ENCODE data around the gene OXSR1. TPM values are rescaled to one million over a fixed set of nuclear protein-coding genes. Genes with fewer than 3 reads are reported as not detected.

Gene OXSR1
- total and polyA plus RNA-seq, 2 of the 13 experiments (the other 11 are each of a cell fraction or from before 2014, with no cell fraction given): 27.4 to 32.6 TPM

DNA sequence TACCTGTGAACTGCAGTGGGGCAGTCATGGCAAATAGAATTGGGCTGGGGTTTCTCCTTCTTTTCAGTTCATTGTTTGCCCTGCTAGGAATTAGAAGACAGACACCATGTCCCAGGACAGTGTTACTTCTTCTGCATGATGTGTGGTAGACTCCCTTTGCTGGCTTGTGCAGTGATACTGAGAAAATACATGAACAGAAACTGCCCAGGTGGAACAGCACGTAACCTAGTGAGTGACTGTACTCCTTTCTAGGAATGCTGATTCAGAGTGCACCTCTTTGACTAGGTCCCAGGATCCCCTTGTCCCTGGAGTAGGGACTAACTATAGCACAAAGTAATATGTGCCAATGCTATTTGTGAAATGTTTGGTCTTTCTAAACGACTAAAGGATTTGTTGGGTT lies 89.5 kb downstream of the OXSR1 start:
- no TSS peak for BruUV-seq (replicated peaks)
- in situ Hi-C loops (cut with HindIII; ENCODE audit: extremely low pct_ligation_motif_present, low pct_unique_long_range_greater_than_20kb): no loop called here
- no peak for DNase-seq (ENCODE audit: low spot score)
- no peak for FAIRE-seq
- H3K27me3 ChIP-seq (ENCODE audit: control insufficient read depth in 1 of 2, insufficient read depth in 2 of 2, low read length in 2 of 2): no peaks in the 10 kb centered on the region
- H3K9me3 ChIP-seq (ENCODE audit: low read length): no peaks in the 10 kb centered on the region
- H4K20me1 ChIP-seq (ENCODE audit: insufficient read depth, low read length): no peaks in the 10 kb centered on the region
- ChIA-PET CTCF (ENCODE audit: low intra/inter-chr PET ratio, low total read pairs) (no interaction called here), POLR2A (no interaction called here)
- no peaks in the 10 kb centered on the region for H3K79me2 ChIP-seq (ENCODE audit: insufficient read depth, low read length)
- 91% methylated on average over 2 of the region's 2 CpGs for WGBS (ENCODE audit: low lambda C conversion rate)
- H3K27ac ChIP-seq (ENCODE audit: extremely low read length, insufficient read depth, low read length): no peak overlapping the region
- ATAC-seq: no peak
- H3K36me3 ChIP-seq (replicated peaks in 1 of 2; ENCODE audit: control insufficient read depth in 1 of 2, insufficient read depth in 2 of 2, low read length in 2 of 2): peaks cover 15 to 47% of the 10 kb centered on the region in 2 experiments; a peak in 4 of 5 replicates
- H3K4me1 ChIP-seq (ENCODE audit: insufficient read depth, low read length): peaks cover 18% of the 10 kb centered on the region
- no peak overlapping the region for H3K9ac ChIP-seq (ENCODE audit: insufficient read depth, low read depth, low read length)
- TF ChIP-seq MATR3 (CRISPR knock-in tag; IDR thresholded peaks at IDR 0.05) (no peak), ELF3 (CRISPR knock-in tag; IDR thresholded peaks at IDR 0.05) (no peak), ZNF550 (CRISPR knock-in tag; IDR thresholded peaks at IDR 0.05; ENCODE audit: borderline replicate concordance) (no peak)
- TF ChIP-seq, protein P1, sequence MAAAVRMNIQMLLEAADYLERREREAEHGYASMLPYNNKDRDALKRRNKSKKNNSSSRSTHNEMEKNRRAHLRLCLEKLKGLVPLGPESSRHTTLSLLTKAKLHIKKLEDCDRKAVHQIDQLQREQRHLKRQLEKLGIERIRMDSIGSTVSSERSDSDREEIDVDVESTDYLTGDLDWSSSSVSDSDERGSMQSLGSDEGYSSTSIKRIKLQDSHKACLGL (CRISPR knock-in tag; IDR thresholded peaks at IDR 0.05): no peak
- TF ChIP-seq, protein P2, sequence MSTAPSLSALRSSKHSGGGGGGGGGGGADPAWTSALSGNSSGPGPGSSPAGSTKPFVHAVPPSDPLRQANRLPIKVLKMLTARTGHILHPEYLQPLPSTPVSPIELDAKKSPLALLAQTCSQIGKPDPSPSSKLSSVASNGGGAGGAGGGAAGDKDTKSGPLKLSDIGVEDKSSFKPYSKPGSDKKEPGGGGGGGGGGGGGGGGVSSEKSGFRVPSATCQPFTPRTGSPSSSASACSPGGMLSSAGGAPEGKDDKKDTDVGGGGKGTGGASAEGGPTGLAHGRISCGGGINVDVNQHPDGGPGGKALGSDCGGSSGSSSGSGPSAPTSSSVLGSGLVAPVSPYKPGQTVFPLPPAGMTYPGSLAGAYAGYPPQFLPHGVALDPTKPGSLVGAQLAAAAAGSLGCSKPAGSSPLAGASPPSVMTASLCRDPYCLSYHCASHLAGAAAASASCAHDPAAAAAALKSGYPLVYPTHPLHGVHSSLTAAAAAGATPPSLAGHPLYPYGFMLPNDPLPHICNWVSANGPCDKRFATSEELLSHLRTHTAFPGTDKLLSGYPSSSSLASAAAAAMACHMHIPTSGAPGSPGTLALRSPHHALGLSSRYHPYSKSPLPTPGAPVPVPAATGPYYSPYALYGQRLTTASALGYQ (CRISPR knock-in tag; IDR thresholded peaks at IDR 0.05): no peak
- TF ChIP-seq, protein P3, sequence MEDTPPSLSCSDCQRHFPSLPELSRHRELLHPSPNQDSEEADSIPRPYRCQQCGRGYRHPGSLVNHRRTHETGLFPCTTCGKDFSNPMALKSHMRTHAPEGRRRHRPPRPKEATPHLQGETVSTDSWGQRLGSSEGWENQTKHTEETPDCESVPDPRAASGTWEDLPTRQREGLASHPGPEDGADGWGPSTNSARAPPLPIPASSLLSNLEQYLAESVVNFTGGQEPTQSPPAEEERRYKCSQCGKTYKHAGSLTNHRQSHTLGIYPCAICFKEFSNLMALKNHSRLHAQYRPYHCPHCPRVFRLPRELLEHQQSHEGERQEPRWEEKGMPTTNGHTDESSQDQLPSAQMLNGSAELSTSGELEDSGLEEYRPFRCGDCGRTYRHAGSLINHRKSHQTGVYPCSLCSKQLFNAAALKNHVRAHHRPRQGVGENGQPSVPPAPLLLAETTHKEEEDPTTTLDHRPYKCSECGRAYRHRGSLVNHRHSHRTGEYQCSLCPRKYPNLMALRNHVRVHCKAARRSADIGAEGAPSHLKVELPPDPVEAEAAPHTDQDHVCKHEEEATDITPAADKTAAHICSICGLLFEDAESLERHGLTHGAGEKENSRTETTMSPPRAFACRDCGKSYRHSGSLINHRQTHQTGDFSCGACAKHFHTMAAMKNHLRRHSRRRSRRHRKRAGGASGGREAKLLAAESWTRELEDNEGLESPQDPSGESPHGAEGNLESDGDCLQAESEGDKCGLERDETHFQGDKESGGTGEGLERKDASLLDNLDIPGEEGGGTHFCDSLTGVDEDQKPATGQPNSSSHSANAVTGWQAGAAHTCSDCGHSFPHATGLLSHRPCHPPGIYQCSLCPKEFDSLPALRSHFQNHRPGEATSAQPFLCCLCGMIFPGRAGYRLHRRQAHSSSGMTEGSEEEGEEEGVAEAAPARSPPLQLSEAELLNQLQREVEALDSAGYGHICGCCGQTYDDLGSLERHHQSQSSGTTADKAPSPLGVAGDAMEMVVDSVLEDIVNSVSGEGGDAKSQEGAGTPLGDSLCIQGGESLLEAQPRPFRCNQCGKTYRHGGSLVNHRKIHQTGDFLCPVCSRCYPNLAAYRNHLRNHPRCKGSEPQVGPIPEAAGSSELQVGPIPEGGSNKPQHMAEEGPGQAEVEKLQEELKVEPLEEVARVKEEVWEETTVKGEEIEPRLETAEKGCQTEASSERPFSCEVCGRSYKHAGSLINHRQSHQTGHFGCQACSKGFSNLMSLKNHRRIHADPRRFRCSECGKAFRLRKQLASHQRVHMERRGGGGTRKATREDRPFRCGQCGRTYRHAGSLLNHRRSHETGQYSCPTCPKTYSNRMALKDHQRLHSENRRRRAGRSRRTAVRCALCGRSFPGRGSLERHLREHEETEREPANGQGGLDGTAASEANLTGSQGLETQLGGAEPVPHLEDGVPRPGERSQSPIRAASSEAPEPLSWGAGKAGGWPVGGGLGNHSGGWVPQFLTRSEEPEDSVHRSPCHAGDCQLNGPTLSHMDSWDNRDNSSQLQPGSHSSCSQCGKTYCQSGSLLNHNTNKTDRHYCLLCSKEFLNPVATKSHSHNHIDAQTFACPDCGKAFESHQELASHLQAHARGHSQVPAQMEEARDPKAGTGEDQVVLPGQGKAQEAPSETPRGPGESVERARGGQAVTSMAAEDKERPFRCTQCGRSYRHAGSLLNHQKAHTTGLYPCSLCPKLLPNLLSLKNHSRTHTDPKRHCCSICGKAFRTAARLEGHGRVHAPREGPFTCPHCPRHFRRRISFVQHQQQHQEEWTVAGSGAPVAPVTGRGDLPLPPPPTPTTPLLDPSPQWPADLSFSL (CRISPR knock-in tag; IDR thresholded peaks at IDR 0.05): no peak
- H2AFZ ChIP-seq (ENCODE audit: low read length): no peak overlapping the region
- intact Hi-C loops (cut with micrococcal nuclease; ENCODE audit: unreplicated experiment): no loop called here
- no peak overlapping the region for H3K4me2 ChIP-seq (ENCODE audit: low read depth, low read length)
- H3K4me3 ChIP-seq (replicated peaks in 1 of 3; ENCODE audit: insufficient read depth in 1 of 3, low read depth in 2 of 3, low read length in 3 of 3): no peak overlapping the region
